K562 (cell line): Measurements from ENCODE around the gene PPRC1. TPM values are rescaled to one million over a fixed set of nuclear protein-coding genes. Genes with fewer than 3 reads are reported as not detected.

Experiments used
- C11orf30 ChIP-seq: fragments of 450-650 bp; IDR thresholded peaks from 2 replicates; pipeline ENCODE4 v1.6.1; 2016; ENCODE audit warnings: low read depth, mild to moderate bottlenecking
- CBFA2T2 ChIP-seq: fragments of 450-650 bp; conservative IDR thresholded peaks from 2 replicates; pipeline ENCODE4 v1.6.1; 2017; ENCODE audit warnings: mild to moderate bottlenecking
- MEIS2 ChIP-seq: fragments of 450-650 bp; IDR thresholded peaks from 2 replicates; pipeline ENCODE4 v1.6.1; 2014; ENCODE audit warnings: mild to moderate bottlenecking; ENCODE audit not compliant: partially characterized antibody
- NFIX ChIP-seq: fragments of 250-450 bp; sonication (Bioruptor Pico); IDR thresholded peaks from 2 replicates; pipeline ENCODE4 v1.4.0; 2020; ENCODE audit warnings: low read depth, mild to moderate bottlenecking, moderate library complexity
- NFRKB ChIP-seq: fragments of 450-650 bp; IDR thresholded peaks from 2 replicates; pipeline ENCODE4 v1.6.1; 2016; ENCODE audit warnings: low read depth
- SMAD4 ChIP-seq: fragments of 250-450 bp; sonication (Bioruptor Pico); conservative IDR thresholded peaks from 2 replicates; pipeline ENCODE4 v1.8.0; 2021; ENCODE audit warnings: inconsistent platforms, mild to moderate bottlenecking, moderate library complexity
- TAF15 ChIP-seq: fragments of 200-400 bp; formaldehyde crosslinking; IDR thresholded peaks from 2 replicates; pipeline ENCODE4 v1.6.1; 2017; ENCODE audit warnings: mild to moderate bottlenecking, low read depth, low read length, moderate library complexity
- TOE1 ChIP-seq, 2 experiments: fragments of 450-650 bp in 1 of 2; sonication (generic) in 1 of 2; formaldehyde crosslinking in 1 of 2; IDR thresholded peaks; 2 replicates each; pipeline versions ENCODE4 v1.7.1 to v1.8.0; 2016 to 2022; ENCODE audit warnings: borderline replicate concordance in 2 of 2, mild to moderate bottlenecking in 2 of 2, antibody characterized with exemption in 1 of 2, inconsistent platforms in 1 of 2, low read depth in 1 of 2, missing genetic modification reagents in 1 of 2, moderate library complexity in 1 of 2
- ZC3H11A ChIP-seq: IDR thresholded peaks from 2 replicates; pipeline ENCODE4 v1.6.1; 2012; ENCODE audit warnings: low read depth, low read length, improper control_type of control experiment
- ZNF41 ChIP-seq: fragments of 250-450 bp; sonication (Bioruptor Pico); conservative IDR thresholded peaks from 2 replicates; pipeline ENCODE4 v1.4.0; 2020; ENCODE audit warnings: mild to moderate bottlenecking
- ZNF77 ChIP-seq: fragments of 250-450 bp; sonication (Bioruptor Pico); IDR thresholded peaks from 2 replicates; pipeline ENCODE4 v1.5.0; 2020
- polyA plus RNA-seq, 8 experiments: library from polyadenylated mRNA; depleted of rRNA in 4 of 8; stranded (reverse) in 5 of 8; unstranded in 3 of 8; fragments of >200 nt; fragmentation: Nextera tagmentation in 2 of 8; fragmentation: Illumina TruSeq in 1 of 8; extraction: Ambion mirVana in 2 of 8; extraction: Trizol in 1 of 8; gene quantifications; 2 replicates each; pipeline versions ENCODE4 v1.2.1 to v1.2.3, GENCODE V29; 2011 to 2014; ENCODE audit warnings: inconsistent platforms in 1 of 8, missing spikeins in 1 of 8
- total RNA-seq, 7 experiments: library from RNA; depleted of rRNA in 6 of 7; stranded (reverse); fragments of >200 nt in 6 of 7; fragmentation: Illumina TruSeq in 2 of 7; extraction: Trizol in 2 of 7; gene quantifications; 2 replicates each; pipeline versions ENCODE4 v1.2.1 to v1.2.3, GENCODE V29; 2011 to 2021; ENCODE audit warnings: low replicate concordance in 1 of 7
- TF ChIP-seq, protein P1 (sequence below), 3 experiments: fragments of 200-800 bp in 1 of 3; sonication (Bioruptor generic) in 1 of 3; sonication (generic) in 1 of 3; formaldehyde crosslinking in 1 of 3; IDR thresholded peaks; 2 replicates each; pipeline versions ENCODE4 v1.6.1 to v1.8.0; 2016 to 2022; ENCODE audit warnings: mild to moderate bottlenecking in 2 of 3, missing compliant biosample characterization in 2 of 3, missing genetic modification characterization in 2 of 3, missing genetic modification reagents in 1 of 3
- TF ChIP-seq, protein P2 (sequence below): fragments of 450-650 bp; formaldehyde crosslinking; IDR thresholded peaks from 2 replicates; pipeline ENCODE4 v1.4.0; 2022; ENCODE audit warnings: missing genetic modification characterization
- TF ChIP-seq, protein P3 (sequence below): fragments of 250-450 bp; sonication (Bioruptor Pico); IDR thresholded peaks from 2 replicates; pipeline ENCODE4 v1.4.0; 2020; ENCODE audit warnings: mild to moderate bottlenecking, moderate library complexity
- TF ChIP-seq, protein P4 (sequence below): fragments of 250-450 bp; sonication (Bioruptor Pico); IDR thresholded peaks from 2 replicates; pipeline ENCODE4 v1.4.0; 2020; ENCODE audit warnings: mild to moderate bottlenecking, moderate library complexity, borderline replicate concordance
- TF ChIP-seq, protein P5 (sequence below): fragments of 250-450 bp; sonication (Bioruptor Pico); IDR thresholded peaks from 2 replicates; pipeline ENCODE4 v1.5.0; 2020; ENCODE audit warnings: mild to moderate bottlenecking

PPRC1 gene
- total and polyA plus RNA-seq, 9 of the 15 experiments (the other 6 are each of a cell fraction or from before 2014, with no cell fraction given) = 8.5 to 47.1 (median 16.2) TPM

DNA sequence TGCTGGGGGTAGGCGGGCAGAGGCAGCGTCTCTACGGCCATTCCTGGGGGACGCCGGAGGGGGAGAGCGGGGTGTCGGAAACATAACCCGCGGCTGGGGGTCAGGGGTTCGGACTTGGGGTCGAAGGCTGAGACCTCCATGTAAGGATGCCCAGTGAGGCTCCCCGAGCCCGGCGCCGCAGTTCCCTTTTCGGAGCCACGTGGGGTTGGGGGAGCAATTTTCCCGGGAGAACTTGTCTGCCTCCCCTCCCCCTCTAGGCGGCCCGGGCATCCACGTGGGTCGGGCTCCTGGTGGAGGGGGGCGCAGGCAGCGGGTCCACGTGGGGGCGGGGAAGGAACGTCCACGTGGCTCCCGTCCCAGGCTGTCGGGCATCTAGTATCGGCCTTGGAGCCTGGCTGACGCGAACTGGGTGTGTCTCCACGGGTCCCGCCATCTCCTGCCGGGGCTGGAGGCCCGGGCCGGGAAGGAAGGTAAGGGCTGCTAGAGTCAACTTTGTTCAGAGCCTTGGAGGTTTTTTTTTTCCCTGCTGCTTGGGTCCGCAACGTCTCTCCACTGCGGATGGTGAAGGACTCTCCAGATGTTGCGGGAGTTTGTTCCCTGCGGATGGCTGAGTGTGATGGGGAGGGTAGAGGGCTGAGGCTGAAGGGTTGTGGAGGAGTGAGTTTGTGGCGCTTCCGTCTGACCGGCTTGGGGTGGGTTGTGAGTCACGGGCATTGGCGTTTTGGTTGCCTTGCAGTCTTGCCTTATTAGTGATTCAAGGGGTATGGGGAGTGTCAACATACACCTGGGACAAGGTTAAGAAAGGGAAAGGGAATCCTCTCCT lies 744 bp downstream of the PPRC1 start (continued):
- TF ChIP-seq ZNF77 (CRISPR knock-in tag) (no peak), ZC3H11A (no peak), TOE1 (IDR thresholded peaks at IDR 0.05; ENCODE audit: borderline replicate concordance) (no peak), TOE1 (CRISPR knock-in tag; IDR thresholded peaks at IDR 0.05; ENCODE audit: borderline replicate concordance, low read depth) (no peak), NFRKB (0 out of 2 replicates have a peak, but pooled peaks have one; percentile 4), TAF15 (no peak), NFIX (CRISPR knock-in tag) (no peak), ZNF41 (CRISPR knock-in tag) (no peak), SMAD4 (CRISPR knock-in tag) (no peak), C11orf30 (no peak), MEIS2 (no peak), CBFA2T2 (no peak)
- TF ChIP-seq, protein P1, sequence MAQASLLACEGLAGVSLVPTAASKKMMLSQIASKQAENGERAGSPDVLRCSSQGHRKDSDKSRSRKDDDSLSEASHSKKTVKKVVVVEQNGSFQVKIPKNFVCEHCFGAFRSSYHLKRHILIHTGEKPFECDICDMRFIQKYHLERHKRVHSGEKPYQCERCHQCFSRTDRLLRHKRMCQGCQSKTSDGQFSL (CRISPR knock-in tag; IDR thresholded peaks at IDR 0.05) = peak; percentile 95
- TF ChIP-seq, protein P1 (tag; IDR thresholded peaks at IDR 0.05) = peak in 1 of 2 experiments; percentile 66; a peak in 2 of 4 replicates
- TF ChIP-seq, protein P2, sequence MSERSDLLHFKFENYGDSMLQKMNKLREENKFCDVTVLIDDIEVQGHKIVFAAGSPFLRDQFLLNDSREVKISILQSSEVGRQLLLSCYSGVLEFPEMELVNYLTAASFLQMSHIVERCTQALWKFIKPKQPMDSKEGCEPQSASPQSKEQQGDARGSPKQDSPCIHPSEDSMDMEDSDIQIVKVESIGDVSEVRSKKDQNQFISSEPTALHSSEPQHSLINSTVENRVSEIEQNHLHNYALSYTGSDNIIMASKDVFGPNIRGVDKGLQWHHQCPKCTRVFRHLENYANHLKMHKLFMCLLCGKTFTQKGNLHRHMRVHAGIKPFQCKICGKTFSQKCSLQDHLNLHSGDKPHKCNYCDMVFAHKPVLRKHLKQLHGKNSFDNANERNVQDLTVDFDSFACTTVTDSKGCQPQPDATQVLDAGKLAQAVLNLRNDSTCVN (CRISPR knock-in tag) = no peak
- TF ChIP-seq, protein P3, sequence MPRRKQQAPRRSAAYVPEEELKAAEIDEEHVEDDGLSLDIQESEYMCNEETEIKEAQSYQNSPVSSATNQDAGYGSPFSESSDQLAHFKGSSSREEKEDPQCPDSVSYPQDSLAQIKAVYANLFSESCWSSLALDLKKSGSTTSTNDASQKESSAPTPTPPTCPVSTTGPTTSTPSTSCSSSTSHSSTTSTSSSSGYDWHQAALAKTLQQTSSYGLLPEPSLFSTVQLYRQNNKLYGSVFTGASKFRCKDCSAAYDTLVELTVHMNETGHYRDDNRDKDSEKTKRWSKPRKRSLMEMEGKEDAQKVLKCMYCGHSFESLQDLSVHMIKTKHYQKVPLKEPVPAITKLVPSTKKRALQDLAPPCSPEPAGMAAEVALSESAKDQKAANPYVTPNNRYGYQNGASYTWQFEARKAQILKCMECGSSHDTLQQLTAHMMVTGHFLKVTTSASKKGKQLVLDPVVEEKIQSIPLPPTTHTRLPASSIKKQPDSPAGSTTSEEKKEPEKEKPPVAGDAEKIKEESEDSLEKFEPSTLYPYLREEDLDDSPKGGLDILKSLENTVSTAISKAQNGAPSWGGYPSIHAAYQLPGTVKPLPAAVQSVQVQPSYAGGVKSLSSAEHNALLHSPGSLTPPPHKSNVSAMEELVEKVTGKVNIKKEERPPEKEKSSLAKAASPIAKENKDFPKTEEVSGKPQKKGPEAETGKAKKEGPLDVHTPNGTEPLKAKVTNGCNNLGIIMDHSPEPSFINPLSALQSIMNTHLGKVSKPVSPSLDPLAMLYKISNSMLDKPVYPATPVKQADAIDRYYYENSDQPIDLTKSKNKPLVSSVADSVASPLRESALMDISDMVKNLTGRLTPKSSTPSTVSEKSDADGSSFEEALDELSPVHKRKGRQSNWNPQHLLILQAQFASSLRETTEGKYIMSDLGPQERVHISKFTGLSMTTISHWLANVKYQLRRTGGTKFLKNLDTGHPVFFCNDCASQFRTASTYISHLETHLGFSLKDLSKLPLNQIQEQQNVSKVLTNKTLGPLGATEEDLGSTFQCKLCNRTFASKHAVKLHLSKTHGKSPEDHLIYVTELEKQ (CRISPR knock-in tag) = no peak
- TF ChIP-seq, protein P4, sequence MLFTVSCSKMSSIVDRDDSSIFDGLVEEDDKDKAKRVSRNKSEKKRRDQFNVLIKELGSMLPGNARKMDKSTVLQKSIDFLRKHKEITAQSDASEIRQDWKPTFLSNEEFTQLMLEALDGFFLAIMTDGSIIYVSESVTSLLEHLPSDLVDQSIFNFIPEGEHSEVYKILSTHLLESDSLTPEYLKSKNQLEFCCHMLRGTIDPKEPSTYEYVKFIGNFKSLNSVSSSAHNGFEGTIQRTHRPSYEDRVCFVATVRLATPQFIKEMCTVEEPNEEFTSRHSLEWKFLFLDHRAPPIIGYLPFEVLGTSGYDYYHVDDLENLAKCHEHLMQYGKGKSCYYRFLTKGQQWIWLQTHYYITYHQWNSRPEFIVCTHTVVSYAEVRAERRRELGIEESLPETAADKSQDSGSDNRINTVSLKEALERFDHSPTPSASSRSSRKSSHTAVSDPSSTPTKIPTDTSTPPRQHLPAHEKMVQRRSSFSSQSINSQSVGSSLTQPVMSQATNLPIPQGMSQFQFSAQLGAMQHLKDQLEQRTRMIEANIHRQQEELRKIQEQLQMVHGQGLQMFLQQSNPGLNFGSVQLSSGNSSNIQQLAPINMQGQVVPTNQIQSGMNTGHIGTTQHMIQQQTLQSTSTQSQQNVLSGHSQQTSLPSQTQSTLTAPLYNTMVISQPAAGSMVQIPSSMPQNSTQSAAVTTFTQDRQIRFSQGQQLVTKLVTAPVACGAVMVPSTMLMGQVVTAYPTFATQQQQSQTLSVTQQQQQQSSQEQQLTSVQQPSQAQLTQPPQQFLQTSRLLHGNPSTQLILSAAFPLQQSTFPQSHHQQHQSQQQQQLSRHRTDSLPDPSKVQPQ (CRISPR knock-in tag) = no peak
- TF ChIP-seq, protein P5, sequence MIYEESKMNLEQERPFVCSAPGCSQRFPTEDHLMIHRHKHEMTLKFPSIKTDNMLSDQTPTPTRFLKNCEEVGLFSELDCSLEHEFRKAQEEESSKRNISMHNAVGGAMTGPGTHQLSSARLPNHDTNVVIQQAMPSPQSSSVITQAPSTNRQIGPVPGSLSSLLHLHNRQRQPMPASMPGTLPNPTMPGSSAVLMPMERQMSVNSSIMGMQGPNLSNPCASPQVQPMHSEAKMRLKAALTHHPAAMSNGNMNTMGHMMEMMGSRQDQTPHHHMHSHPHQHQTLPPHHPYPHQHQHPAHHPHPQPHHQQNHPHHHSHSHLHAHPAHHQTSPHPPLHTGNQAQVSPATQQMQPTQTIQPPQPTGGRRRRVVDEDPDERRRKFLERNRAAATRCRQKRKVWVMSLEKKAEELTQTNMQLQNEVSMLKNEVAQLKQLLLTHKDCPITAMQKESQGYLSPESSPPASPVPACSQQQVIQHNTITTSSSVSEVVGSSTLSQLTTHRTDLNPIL (CRISPR knock-in tag) = no peak
